Neural crest cell (in vitro differentiated cells): Measurements from ENCODE around the gene PCNP. TPM values are rescaled to one million over a fixed set of nuclear protein-coding genes. Genes with fewer than 3 reads are reported as not detected.

Source experiments
- DNase-seq: peaks from one replicate; pipeline ENCODE4 v3.0.0; 2021; ENCODE audit warnings: low read depth, mixed read lengths, low spot score
- H3K27ac Mint-ChIP-seq: one replicate; pipeline ENCODE4 v1.8.0; 2021; ENCODE audit warnings: mild to moderate bottlenecking, mixed read lengths; ENCODE audit not compliant: unreplicated experiment
- H3K27me3 Mint-ChIP-seq: 2 replicates; pipeline ENCODE4 v1.8.0; 2021; ENCODE audit warnings: low read depth, mild to moderate bottlenecking, mixed read lengths
- H3K36me3 Mint-ChIP-seq: 2 replicates; pipeline ENCODE4 v1.8.0; 2021; ENCODE audit warnings: low read depth, mild to moderate bottlenecking, mixed read lengths
- H3K4me1 Mint-ChIP-seq: 2 replicates; pipeline ENCODE4 v1.8.0; 2021; ENCODE audit warnings: mixed read lengths
- H3K4me3 Mint-ChIP-seq: one replicate; pipeline ENCODE4 v1.8.0; 2021; ENCODE audit warnings: mild to moderate bottlenecking, mixed read lengths
- H3K9me3 Mint-ChIP-seq: 2 replicates; pipeline ENCODE4 v1.8.0; 2021; ENCODE audit warnings: mixed read lengths
- CTCF ChIP-seq: fragments of 200-600 bp; sonication (generic); conservative IDR thresholded peaks from 2 replicates; pipeline ENCODE4 v1.5.0; 2021; ENCODE audit warnings: antibody characterized with exemption, mild to moderate bottlenecking
- total RNA-seq: library from RNA; stranded (reverse); gene quantifications from 2 replicates; pipeline ENCODE4 v1.2.1, GENCODE V29; 2021

Gene PCNP
- total RNA-seq, 1 donor from 2014 or later = 153 TPM

- Mint-ChIP-seq H3K36me3 (no peaks in the 10 kb centered on the region), H3K4me1 (no peaks in the 10 kb centered on the region), H3K27me3 (peaks cover 6% of the 10 kb centered on the region), H3K27ac (no peak overlapping the region), H3K9me3 (no peaks in the 10 kb centered on the region), H3K4me3 (no peak overlapping the region)
- TF ChIP-seq CTCF = no peak
- DNase-seq = no peak
Observed at GRCh38 chr3:101632586-101632985, 58.6 kb downstream of the PCNP start.

GRCh38 chr3:101633186-101633585 is 59.2 kb downstream of the PCNP start:
- H3K27me3 Mint-ChIP-seq = peaks cover 6% of the 10 kb centered on the region
- TF ChIP-seq CTCF = no peak
- H3K9me3 Mint-ChIP-seq = no peaks in the 10 kb centered on the region
- no peaks in the 10 kb centered on the region for H3K4me1 Mint-ChIP-seq
- no peak for DNase-seq
- H3K4me3 Mint-ChIP-seq = no peak overlapping the region
- H3K27ac Mint-ChIP-seq = no peak overlapping the region
- H3K36me3 Mint-ChIP-seq = no peaks in the 10 kb centered on the region

- H3K27me3 Mint-ChIP-seq = peaks cover 6% of the 10 kb centered on the region
- TF ChIP-seq CTCF = no peak
- no peaks in the 10 kb centered on the region for H3K9me3 Mint-ChIP-seq
- DNase-seq = no peak
- H3K4me1 Mint-ChIP-seq = no peaks in the 10 kb centered on the region
- H3K4me3 Mint-ChIP-seq = no peak overlapping the region
- H3K36me3 Mint-ChIP-seq = no peaks in the 10 kb centered on the region
- no peak overlapping the region for H3K27ac Mint-ChIP-seq
Observed at GRCh38 chr3:101634591-101635196, 60.7 kb downstream of the PCNP start.

DNA sequence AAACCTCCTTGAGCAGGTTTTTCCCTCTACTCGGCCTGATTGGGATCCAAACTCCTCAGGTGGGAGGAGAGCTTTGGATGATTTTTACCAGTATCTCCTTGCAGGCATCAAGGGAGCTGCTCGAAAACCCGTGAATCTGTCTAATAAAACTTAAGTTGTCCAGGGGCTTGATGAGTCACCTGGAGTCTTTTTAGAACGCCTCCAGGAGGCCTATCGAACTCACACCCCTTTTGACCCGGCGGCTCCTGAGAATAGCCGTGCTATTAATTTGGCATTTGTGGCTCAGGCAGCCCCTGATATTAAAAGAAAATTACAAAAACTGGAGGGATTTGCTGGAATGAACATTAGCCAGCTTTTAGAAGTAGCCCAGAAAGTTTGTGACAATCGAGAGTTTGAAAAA is 61.4 kb downstream of the PCNP start:
- no peak for DNase-seq
- Mint-ChIP-seq H3K27me3 (peaks cover 6% of the 10 kb centered on the region), H3K27ac (no peak overlapping the region), H3K36me3 (no peaks in the 10 kb centered on the region), H3K4me1 (no peaks in the 10 kb centered on the region), H3K4me3 (no peak overlapping the region), H3K9me3 (no peaks in the 10 kb centered on the region)
- no peak for TF ChIP-seq CTCF

- no peaks in the 10 kb centered on the region for H3K4me1 Mint-ChIP-seq
- H3K4me3 Mint-ChIP-seq = no peak overlapping the region
- H3K36me3 Mint-ChIP-seq = no peaks in the 10 kb centered on the region
- peaks cover 6% of the 10 kb centered on the region for H3K27me3 Mint-ChIP-seq
- no peaks in the 10 kb centered on the region for H3K9me3 Mint-ChIP-seq
- peak; percentile 65 for DNase-seq
- no peak overlapping the region for H3K27ac Mint-ChIP-seq
- peak; percentile 72 for TF ChIP-seq CTCF
Observed at GRCh38 chr3:101635954-101636798, 62.2 kb downstream of the PCNP start.
